ENCODE results near the gene PTCRA. TPM values are rescaled to one million over a fixed set of nuclear protein-coding genes. Genes with fewer than 3 reads are reported as not detected.
A peak's percentile ranks its signal among the peaks of the same experiment; 100 is the strongest.

The PTCRA gene
- total and polyA plus RNA-seq, 2 donors from 2014 or later: not detected

DNA sequence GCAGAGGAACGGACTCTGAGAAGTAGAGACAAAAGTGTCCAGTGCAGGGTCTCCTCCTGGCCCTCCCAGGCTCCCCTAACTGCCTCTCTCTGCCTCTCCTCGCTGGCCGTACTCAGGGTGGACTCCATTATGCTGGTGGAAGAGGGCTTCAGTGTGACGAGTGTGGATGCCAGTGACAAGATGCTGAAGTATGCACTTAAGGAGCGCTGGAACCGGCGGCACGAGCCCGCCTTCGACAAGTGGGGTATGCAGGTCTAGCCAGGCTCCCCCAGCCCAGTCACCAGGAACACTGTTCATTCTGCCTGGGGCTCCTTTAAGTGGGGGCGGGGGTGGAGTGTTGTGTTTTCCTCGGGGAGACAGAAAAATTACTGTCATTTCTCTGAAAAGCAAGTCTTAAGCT is 46.2 kb downstream of the PTCRA start:
- intact Hi-C loops (cut with DNase I): no loop called here
- H3K36me3 ChIP-seq (ENCODE audit: control insufficient read depth in 2 of 3, insufficient read depth in 3 of 3, low read length in 3 of 3): peaks cover 0 to 10% (median 3%) of the 10 kb centered on the region in 3 donors
- H3K27ac ChIP-seq (ENCODE audit: low read depth in 2 of 2, low read length in 2 of 2): no peak overlapping the region
- no peaks in the 10 kb centered on the region for H3K9me3 ChIP-seq (ENCODE audit: control insufficient read depth in 2 of 3, insufficient read depth in 1 of 3, low read length in 3 of 3)
- FAIRE-seq (no peak), DNase-seq (no peak)
- TF ChIP-seq, protein P1, sequence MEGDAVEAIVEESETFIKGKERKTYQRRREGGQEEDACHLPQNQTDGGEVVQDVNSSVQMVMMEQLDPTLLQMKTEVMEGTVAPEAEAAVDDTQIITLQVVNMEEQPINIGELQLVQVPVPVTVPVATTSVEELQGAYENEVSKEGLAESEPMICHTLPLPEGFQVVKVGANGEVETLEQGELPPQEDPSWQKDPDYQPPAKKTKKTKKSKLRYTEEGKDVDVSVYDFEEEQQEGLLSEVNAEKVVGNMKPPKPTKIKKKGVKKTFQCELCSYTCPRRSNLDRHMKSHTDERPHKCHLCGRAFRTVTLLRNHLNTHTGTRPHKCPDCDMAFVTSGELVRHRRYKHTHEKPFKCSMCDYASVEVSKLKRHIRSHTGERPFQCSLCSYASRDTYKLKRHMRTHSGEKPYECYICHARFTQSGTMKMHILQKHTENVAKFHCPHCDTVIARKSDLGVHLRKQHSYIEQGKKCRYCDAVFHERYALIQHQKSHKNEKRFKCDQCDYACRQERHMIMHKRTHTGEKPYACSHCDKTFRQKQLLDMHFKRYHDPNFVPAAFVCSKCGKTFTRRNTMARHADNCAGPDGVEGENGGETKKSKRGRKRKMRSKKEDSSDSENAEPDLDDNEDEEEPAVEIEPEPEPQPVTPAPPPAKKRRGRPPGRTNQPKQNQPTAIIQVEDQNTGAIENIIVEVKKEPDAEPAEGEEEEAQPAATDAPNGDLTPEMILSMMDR (IDR thresholded peaks at IDR 0.05; ENCODE audit: borderline replicate concordance, extremely low read depth, insufficient read depth): no peak
- no peak overlapping the region for H3K9ac ChIP-seq (ENCODE audit: low read length in 3 of 3)
- H3K4me1 ChIP-seq (ENCODE audit: control insufficient read depth in 2 of 3, insufficient read depth in 2 of 3, low read depth in 1 of 3, low read length in 3 of 3): peaks cover 0 to 8% (median 0%) of the 10 kb centered on the region in 3 donors
- H3K4me3 ChIP-seq (ENCODE audit: low read length in 3 of 3): no peak overlapping the region
- H3K27me3 ChIP-seq (ENCODE audit: control insufficient read depth, insufficient read depth, low read length): no peaks in the 10 kb centered on the region

DNA sequence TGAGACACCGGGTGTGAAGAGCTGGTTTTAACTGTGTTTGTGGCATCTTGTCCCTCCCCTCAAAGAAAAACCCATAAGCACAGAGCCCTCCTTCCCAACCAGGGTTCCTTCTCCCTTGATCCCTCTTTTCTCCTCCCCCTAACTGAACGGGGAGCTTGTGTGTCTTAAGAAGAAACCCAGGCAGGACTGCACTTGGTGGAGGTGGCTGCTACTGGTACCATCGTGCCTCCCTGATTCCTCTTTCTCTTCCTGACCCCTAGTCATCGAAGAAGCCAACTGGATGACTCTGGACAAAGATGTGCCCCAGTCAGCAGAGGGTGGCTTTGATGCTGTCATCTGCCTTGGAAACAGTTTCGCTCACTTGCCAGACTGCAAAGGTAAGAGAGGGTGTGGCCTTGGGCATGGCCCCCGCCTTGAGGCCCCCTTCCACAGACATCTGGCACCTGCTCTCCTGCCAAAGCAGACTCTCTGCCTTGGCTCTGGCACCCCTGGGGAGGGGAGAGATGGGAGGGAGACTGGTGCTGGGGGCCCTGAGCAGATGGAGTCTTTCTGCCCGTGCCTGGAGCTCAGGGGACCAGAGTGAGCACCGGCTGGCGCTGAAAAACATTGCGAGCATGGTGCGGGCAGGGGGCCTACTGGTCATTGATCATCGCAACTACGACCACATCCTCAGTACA is 46.8 kb downstream of the PTCRA start:
- H3K4me3 ChIP-seq (ENCODE audit: low read length in 3 of 3): no peak overlapping the region
- TF ChIP-seq, protein P1 (IDR thresholded peaks at IDR 0.05; ENCODE audit: borderline replicate concordance, extremely low read depth, insufficient read depth): no peak
- FAIRE-seq (no peak), DNase-seq (no peak)
- no peaks in the 10 kb centered on the region for H3K9me3 ChIP-seq (ENCODE audit: control insufficient read depth in 2 of 3, insufficient read depth in 1 of 3, low read length in 3 of 3)
- H3K9ac ChIP-seq (ENCODE audit: low read length in 3 of 3): no peak overlapping the region
- H3K27ac ChIP-seq (ENCODE audit: low read depth in 2 of 2, low read length in 2 of 2): no peak overlapping the region
- H3K36me3 ChIP-seq (ENCODE audit: control insufficient read depth in 2 of 3, insufficient read depth in 3 of 3, low read length in 3 of 3): peaks cover 0 to 10% (median 3%) of the 10 kb centered on the region in 3 donors
- no peaks in the 10 kb centered on the region for H3K27me3 ChIP-seq (ENCODE audit: control insufficient read depth, insufficient read depth, low read length)
- peaks cover 0 to 8% (median 0%) of the 10 kb centered on the region in 3 donors for H3K4me1 ChIP-seq (ENCODE audit: control insufficient read depth in 2 of 3, insufficient read depth in 2 of 3, low read depth in 1 of 3, low read length in 3 of 3)
- intact Hi-C loops (cut with DNase I): no loop called here

DNA sequence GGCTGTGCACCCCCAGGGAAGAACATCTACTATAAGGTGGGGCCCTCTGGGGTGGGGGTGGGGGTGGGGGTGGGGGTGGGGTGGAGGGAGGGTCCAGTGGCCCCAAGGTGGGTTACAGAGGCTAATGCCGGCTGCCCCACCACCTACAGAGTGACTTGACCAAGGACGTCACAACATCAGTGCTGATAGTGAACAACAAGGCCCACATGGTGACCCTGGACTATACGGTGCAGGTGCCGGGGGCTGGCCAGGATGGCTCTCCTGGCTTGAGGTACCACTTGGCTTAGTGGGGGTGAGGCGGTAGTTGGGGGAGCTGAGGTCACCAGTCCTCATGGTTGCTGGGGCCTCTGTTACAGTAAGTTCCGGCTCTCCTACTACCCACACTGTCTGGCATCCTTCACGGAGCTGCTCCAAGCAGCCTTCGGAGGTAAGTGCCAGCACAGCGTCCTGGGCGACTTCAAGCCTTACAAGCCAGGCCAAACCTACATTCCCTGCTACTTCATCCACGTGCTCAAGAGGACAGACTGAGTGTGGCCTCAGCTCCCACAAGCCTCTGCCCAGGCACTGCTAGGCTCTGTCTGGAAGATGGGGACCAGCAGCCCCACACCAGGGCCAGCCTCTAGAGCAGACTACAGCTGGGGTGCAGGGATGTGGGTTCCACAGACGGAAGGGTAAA is 47.5 kb downstream of the PTCRA start:
- Histone ChIP-seq H3K27me3 (ENCODE audit: control insufficient read depth, insufficient read depth, low read length) (no peaks in the 10 kb centered on the region), H3K36me3 (ENCODE audit: control insufficient read depth in 2 of 3, insufficient read depth in 3 of 3, low read length in 3 of 3) (peaks cover 0 to 10% (median 3%) of the 10 kb centered on the region in 3 donors)
- no peak for FAIRE-seq

More for the DNA sequence above, 47.5 kb downstream of the PTCRA start:
- H3K27ac ChIP-seq (ENCODE audit: low read depth in 2 of 2, low read length in 2 of 2): no peak overlapping the region
- no peak overlapping the region for H3K9ac ChIP-seq (ENCODE audit: low read length in 3 of 3)
- intact Hi-C loops (cut with DNase I): no loop called here
- TF ChIP-seq, protein P1 (IDR thresholded peaks at IDR 0.05; ENCODE audit: borderline replicate concordance, extremely low read depth, insufficient read depth): no peak
- H3K9me3 ChIP-seq (ENCODE audit: control insufficient read depth in 2 of 3, insufficient read depth in 1 of 3, low read length in 3 of 3): no peaks in the 10 kb centered on the region
- H3K4me3 ChIP-seq (ENCODE audit: low read length in 3 of 3): no peak overlapping the region
- DNase-seq: peak in 1 of 5 donors; percentile 39
- peaks cover 0 to 8% (median 0%) of the 10 kb centered on the region in 3 donors for H3K4me1 ChIP-seq (ENCODE audit: control insufficient read depth in 2 of 3, insufficient read depth in 2 of 3, low read depth in 1 of 3, low read length in 3 of 3)
